D721Med (cell line): ENCODE measurements around the gene HDDC2.

ENCODE experiments used
- DNase-seq: peaks from one replicate; pipeline ENCODE4 v3.0.0; 2011; ENCODE audit warnings: low spot score; ENCODE audit not compliant: insufficient read length
- FAIRE-seq: peaks from 2 replicates; lab custom pipeline; 2011; peaks lifted over from hg19 to GRCh38; lab: Jason Lieb, UNC
- CTCF ChIP-seq: IDR thresholded peaks from 2 replicates; pipeline ENCODE4 v1.5.1; 2012; ENCODE audit warnings: mild to moderate bottlenecking, control low read depth; ENCODE audit not compliant: insufficient read depth; ENCODE audit errors: missing control alignments

HDDC2 gene

DNA sequence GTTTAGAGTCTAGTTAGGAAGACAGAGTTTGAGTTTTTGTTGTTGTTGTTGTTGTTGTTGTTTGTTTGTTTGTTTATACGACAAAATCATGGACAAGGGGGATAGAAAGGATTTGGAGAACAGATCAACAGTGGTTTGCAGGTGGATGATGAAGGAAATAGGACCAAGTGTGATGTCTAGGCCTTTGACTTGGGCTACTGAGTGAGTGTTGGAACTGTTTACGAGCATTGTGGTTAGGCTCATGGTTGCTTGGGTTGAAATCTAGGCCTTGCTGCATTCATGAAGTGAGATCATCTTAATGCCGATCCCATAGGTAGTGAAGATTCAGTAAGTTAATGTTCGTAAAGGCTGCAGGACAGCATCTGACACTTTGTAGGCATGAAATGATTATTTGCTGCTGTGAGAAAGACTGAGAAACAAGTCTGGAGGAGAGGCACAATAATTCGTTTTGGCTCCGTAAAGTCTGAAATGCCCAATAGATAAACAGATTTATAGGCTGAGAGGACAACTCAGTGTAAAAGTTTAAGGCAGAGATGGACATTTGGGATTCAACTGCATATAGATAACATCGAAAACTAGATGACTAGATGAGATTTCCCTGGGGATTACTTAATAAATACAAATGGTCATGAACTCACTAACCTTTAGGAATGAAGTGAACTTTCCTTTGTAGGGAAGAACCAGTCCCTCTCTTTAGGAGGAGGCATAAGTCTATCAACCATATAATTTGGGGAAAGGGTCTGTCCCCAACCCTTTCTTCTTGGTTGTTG is 70.0 kb downstream of the HDDC2 start:
- no peak for FAIRE-seq
- DNase-seq: no peak

DNA sequence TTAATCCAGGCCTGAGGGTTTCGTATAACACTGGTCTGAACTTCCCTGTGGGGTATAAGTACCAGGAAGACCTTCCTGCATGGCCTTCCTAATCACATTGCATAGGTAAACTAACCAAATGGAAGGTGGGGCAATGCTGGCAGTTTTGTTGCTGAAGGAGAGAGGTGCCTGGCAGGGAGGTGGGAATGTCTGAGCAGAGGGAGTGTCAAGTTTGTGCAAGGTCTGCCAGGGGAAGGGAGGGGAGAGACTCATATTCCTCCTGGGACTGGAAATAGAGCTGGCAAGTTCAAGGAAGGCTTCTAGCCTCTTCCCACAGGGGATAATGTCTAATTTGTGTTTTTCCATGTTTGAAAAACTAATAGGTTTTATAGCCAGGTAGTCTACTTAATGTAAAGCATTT is 70.6 kb downstream of the HDDC2 start:
- FAIRE-seq: no peak
- no peak for DNase-seq
- no peak for TF ChIP-seq CTCF

More for the DNA sequence above, 70.0 kb downstream of the HDDC2 start:
- TF ChIP-seq CTCF: no peak

DNA sequence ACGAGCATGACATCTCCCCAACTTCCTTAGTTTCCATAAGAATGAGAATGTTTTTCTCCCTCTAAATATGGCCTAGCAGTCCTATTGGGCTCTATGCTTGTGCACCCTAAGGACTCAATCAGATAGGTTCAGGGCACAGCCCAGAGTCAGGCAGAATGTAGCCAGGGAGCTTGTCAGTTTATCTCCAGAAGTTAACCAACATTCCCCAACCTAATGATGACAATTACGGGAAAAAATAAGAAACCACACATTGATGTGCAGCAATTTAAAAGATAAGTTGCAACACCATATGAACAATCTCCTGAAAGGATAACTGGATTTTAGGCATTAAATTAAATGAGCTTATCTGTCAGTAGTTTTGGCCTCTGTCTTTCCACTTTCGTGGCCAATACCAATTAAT is 71.1 kb downstream of the HDDC2 start:
- FAIRE-seq: no peak
- DNase-seq: no peak
- TF ChIP-seq CTCF: no peak

GRCh38 chr6:125228981-125229479 is 72.7 kb downstream of the HDDC2 start:
- DNase-seq: no peak
- TF ChIP-seq CTCF: no peak
- FAIRE-seq: no peak

GRCh38 chr6:125227244-125227643 is 74.5 kb downstream of the HDDC2 start:
- no peak for FAIRE-seq
- TF ChIP-seq CTCF: no peak
- DNase-seq: no peak
